Mucosa of stomach (tissue), 1 donor: Measurements from ENCODE around the gene ARID5A.

Source experiments
- H3K27me3 ChIP-seq: one replicate; pipeline ENCODE4 v1.7.0; 2013; ENCODE audit warnings: mild to moderate bottlenecking, low read length; ENCODE audit not compliant: control insufficient read depth, insufficient read depth
- H3K36me3 ChIP-seq: one replicate; pipeline ENCODE4 v1.7.0; 2013; ENCODE audit warnings: low read length; ENCODE audit not compliant: control insufficient read depth, insufficient read depth
- H3K4me1 ChIP-seq: one replicate; pipeline ENCODE4 v1.7.0; 2013; ENCODE audit warnings: mild to moderate bottlenecking, low read length; ENCODE audit not compliant: control insufficient read depth, insufficient read depth
- H3K4me3 ChIP-seq: one replicate; pipeline ENCODE4 v1.7.0; 2013; ENCODE audit warnings: low read length
- H3K9ac ChIP-seq: one replicate; pipeline ENCODE4 v1.7.0; 2013; ENCODE audit warnings: mild to moderate bottlenecking, low read length, moderate library complexity
- H3K9me3 ChIP-seq: one replicate; pipeline ENCODE4 v1.7.0; 2013; ENCODE audit warnings: mild to moderate bottlenecking, low read length, moderate library complexity; ENCODE audit not compliant: control insufficient read depth
- donor health status: Pancreatic carcinoma.

Gene ARID5A

GRCh38 chr2:96509847-96510230 lies 26.7 kb upstream of the ARID5A start:
- no peaks in the 10 kb centered on the region for H3K36me3 ChIP-seq
- peaks cover 9% of the 10 kb centered on the region for H3K27me3 ChIP-seq
- H3K4me1 ChIP-seq = peaks cover 20% of the 10 kb centered on the region
- no peaks in the 10 kb centered on the region for H3K9me3 ChIP-seq
- H3K4me3 ChIP-seq = no peak overlapping the region
- peak overlapping the region; percentile 32 for H3K9ac ChIP-seq

- peaks cover 12% of the 10 kb centered on the region for H3K4me1 ChIP-seq
- H3K27me3 ChIP-seq = peaks cover 9% of the 10 kb centered on the region
- H3K4me3 ChIP-seq = no peak overlapping the region
These were observed 25.5 kb upstream of the ARID5A start for GRCh38 chr2:96510931-96511595.

DNA sequence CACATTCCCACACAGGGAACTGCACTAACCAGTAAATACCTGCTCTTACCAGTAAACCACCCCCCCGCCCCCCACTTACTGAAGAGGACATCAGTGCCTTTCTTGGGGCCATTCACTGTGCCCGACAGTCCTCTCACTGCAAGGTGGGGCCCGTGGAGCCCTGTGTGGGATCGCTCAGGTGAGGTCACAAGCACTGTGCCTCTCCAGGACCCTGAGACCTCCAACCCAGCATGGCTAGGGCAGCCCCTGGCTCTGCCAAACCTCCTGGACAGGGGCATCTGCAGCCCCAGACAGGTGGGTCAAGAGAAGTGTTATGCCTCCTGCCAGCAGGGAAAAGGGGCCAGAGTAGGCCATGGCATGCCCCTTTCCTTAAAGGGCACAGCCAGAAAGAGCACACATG lies 24.7 kb upstream of the ARID5A start:
- Histone ChIP-seq H3K4me1 (peaks cover 12% of the 10 kb centered on the region), H3K27me3 (peaks cover 9% of the 10 kb centered on the region), H3K36me3 (no peaks in the 10 kb centered on the region), H3K4me3 (no peak overlapping the region), H3K9ac (no peak overlapping the region), H3K9me3 (no peaks in the 10 kb centered on the region)

More at GRCh38 chr2:96510931-96511595, 25.5 kb upstream of the ARID5A start:
- no peak overlapping the region for H3K9ac ChIP-seq
- H3K36me3 ChIP-seq = no peaks in the 10 kb centered on the region
- no peaks in the 10 kb centered on the region for H3K9me3 ChIP-seq

- Histone ChIP-seq H3K36me3 (no peaks in the 10 kb centered on the region), H3K27me3 (peaks cover 9% of the 10 kb centered on the region), H3K9ac (no peak overlapping the region), H3K4me3 (no peak overlapping the region), H3K9me3 (no peaks in the 10 kb centered on the region), H3K4me1 (peaks cover 12% of the 10 kb centered on the region)
These were observed 24.2 kb upstream of the ARID5A start for GRCh38 chr2:96512341-96512740.

- Histone ChIP-seq H3K9me3 (no peaks in the 10 kb centered on the region), H3K9ac (no peak overlapping the region), H3K27me3 (peaks cover 3% of the 10 kb centered on the region), H3K4me1 (peaks cover 1% of the 10 kb centered on the region), H3K4me3 (no peak overlapping the region), H3K36me3 (no peaks in the 10 kb centered on the region)
These were observed 22.0 kb upstream of the ARID5A start for GRCh38 chr2:96514521-96514920.

- peaks cover 3% of the 10 kb centered on the region for H3K27me3 ChIP-seq
- H3K4me3 ChIP-seq = no peak overlapping the region
- H3K36me3 ChIP-seq = no peaks in the 10 kb centered on the region
- no peak overlapping the region for H3K9ac ChIP-seq
- H3K9me3 ChIP-seq = no peaks in the 10 kb centered on the region
- no peaks in the 10 kb centered on the region for H3K4me1 ChIP-seq
These were observed 19.5 kb upstream of the ARID5A start for GRCh38 chr2:96517079-96517478.

DNA sequence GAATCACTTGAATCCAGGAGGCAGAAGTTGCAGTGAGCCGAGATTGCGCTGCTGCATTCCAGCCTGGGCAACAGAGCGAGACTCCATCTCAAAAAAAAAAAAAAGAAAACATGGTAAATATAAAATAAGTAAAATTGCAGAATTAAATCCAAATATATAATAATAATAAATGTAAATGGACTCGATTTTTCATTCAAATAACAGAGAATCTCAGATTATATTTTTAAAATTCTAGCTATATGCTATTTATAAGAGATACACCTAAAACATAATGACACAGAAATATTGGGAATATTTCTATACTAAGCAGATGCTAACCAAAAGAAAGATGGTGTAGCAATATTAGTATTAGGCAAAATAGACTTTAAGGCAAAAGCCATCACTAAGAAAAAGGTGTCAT lies 16.3 kb upstream of the ARID5A start:
- no peaks in the 10 kb centered on the region for H3K27me3 ChIP-seq
- no peaks in the 10 kb centered on the region for H3K4me1 ChIP-seq
- no peaks in the 10 kb centered on the region for H3K36me3 ChIP-seq
- H3K9ac ChIP-seq = no peak overlapping the region
- no peaks in the 10 kb centered on the region for H3K9me3 ChIP-seq
- no peak overlapping the region for H3K4me3 ChIP-seq

GRCh38 chr2:96520697-96521096 lies 15.9 kb upstream of the ARID5A start:
- no peaks in the 10 kb centered on the region for H3K36me3 ChIP-seq
- H3K27me3 ChIP-seq = no peaks in the 10 kb centered on the region
- H3K4me1 ChIP-seq = no peaks in the 10 kb centered on the region
- no peaks in the 10 kb centered on the region for H3K9me3 ChIP-seq
- H3K4me3 ChIP-seq = no peak overlapping the region
- no peak overlapping the region for H3K9ac ChIP-seq

DNA sequence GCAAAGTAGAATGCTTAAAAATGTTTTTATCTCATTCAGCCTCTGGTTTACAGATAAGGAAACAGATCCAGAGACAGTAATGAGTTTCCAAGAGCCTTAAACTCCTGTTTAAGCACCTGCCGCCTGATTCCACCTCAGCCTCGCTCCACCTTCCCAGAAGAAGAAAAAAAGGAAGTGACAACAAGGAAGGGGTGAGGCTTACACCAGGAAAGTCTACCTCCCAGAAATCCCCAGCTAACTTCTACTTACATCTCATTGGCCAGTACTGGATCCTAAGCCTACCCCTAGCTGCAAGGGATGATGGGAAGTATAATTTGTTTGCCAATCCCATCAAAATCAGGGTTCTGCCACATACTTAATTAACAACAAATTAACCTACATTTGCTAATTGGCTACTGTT lies 15.3 kb upstream of the ARID5A start:
- Histone ChIP-seq H3K9ac (no peak overlapping the region), H3K4me3 (no peak overlapping the region), H3K36me3 (no peaks in the 10 kb centered on the region), H3K27me3 (no peaks in the 10 kb centered on the region), H3K4me1 (no peaks in the 10 kb centered on the region), H3K9me3 (no peaks in the 10 kb centered on the region)

GRCh38 chr2:96522304-96523203 lies 14.0 kb upstream of the ARID5A start:
- Histone ChIP-seq H3K27me3 (no peaks in the 10 kb centered on the region), H3K9ac (no peak overlapping the region), H3K36me3 (no peaks in the 10 kb centered on the region), H3K4me3 (no peak overlapping the region), H3K9me3 (no peaks in the 10 kb centered on the region), H3K4me1 (peaks cover 4% of the 10 kb centered on the region)

- Histone ChIP-seq H3K27me3 (no peaks in the 10 kb centered on the region), H3K36me3 (no peaks in the 10 kb centered on the region), H3K4me3 (no peak overlapping the region), H3K4me1 (peaks cover 4% of the 10 kb centered on the region), H3K9ac (no peak overlapping the region), H3K9me3 (no peaks in the 10 kb centered on the region)
These were observed 12.7 kb upstream of the ARID5A start for GRCh38 chr2:96523659-96524481.
